Measurements from ENCODE around the gene IFIT2.
"Not testable (repeated sequence)": the region's sequence is repeated elsewhere in the genome, so short reads cannot be mapped to it uniquely, and the experiment has no call there.

The IFIT2 gene

DNA sequence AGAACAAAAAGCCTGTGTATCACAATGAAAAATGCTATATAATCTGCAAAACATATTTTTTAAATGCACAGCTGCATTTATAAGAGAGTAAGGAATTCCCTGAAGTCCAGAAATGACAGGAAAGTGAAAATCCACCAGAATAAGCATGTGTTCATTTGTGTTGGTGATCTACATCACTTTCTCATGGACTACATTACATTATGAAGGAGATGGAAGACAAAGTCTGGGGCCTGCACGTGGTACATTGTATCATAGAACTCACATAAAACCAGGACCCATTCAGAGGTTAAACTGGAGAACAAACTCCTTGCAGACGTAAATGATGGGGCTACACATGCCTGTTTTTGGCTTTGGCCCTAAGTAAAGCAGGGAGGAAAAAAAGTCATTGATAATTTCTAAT lies 42.3 kb downstream of the IFIT2 start:
- H3K4me3 ChIP-seq (ENCODE audit: insufficient read length, low read depth), result no peak overlapping the region
- no peak for DNase-seq (ENCODE audit: low read depth, low spot score)
- H3K36me3 ChIP-seq (ENCODE audit: insufficient read depth, insufficient read length, low read length), result no peaks in the 10 kb centered on the region
- H3K27me3 ChIP-seq (ENCODE audit: insufficient read depth, insufficient read length), result no peaks in the 10 kb centered on the region
- H3K4me1 ChIP-seq (ENCODE audit: insufficient read depth, insufficient read length), result no peaks in the 10 kb centered on the region
- H3K9me3 ChIP-seq (ENCODE audit: insufficient read depth, low read length), result no peaks in the 10 kb centered on the region
- TF ChIP-seq YY1 (IDR thresholded peaks at IDR 0.05; ENCODE audit: insufficient read depth, insufficient read length) (no peak), SUZ12 (IDR thresholded peaks at IDR 0.05; ENCODE audit: extremely low read depth, insufficient read depth, insufficient read length) (no peak), ZNF274 (IDR thresholded peaks at IDR 0.05; ENCODE audit: low read depth, low read length) (no peak)
- no peak overlapping the region for H3K9ac ChIP-seq (ENCODE audit: insufficient read length, low read depth)

DNA sequence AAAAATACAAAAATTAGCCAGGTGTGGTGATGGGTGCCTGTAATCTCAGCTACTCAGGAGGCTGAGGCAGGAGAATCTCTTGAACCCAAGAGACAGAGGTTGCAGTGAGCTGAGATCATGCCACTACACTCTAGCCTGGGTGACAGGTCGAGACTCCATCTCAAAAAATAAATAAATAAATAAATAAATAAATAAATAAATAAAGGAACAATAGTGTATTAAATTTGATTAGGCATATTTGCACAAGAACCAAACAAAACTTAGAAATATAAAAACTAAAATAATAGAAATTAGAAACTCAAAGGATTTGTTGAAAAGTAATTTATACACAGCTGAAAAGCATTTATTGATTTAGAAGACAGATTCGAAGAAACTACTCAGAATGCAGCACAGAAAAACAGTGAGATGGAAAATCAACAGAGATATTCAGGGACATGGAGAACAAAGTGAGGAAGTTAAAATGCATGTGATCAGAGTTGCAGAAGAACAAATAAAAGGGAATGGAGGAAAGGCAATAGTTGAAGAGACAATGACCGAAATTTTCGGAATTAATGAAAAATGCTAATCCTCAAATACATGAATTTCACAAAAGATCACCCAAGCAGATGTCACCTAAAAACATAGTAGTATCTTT lies 43.6 kb downstream of the IFIT2 start:
- H3K27me3 ChIP-seq (ENCODE audit: insufficient read depth, insufficient read length), result no peaks in the 10 kb centered on the region
- DNase-seq (ENCODE audit: low read depth, low spot score), result no peak
- H3K36me3 ChIP-seq (ENCODE audit: insufficient read depth, insufficient read length, low read length), result no peaks in the 10 kb centered on the region
- H3K4me1 ChIP-seq (ENCODE audit: insufficient read depth, insufficient read length), result no peaks in the 10 kb centered on the region
- TF ChIP-seq YY1 (IDR thresholded peaks at IDR 0.05; ENCODE audit: insufficient read depth, insufficient read length), result no peak
- TF ChIP-seq SUZ12 (IDR thresholded peaks at IDR 0.05; ENCODE audit: extremely low read depth, insufficient read depth, insufficient read length), result no peak
- TF ChIP-seq ZNF274 (IDR thresholded peaks at IDR 0.05; ENCODE audit: low read depth, low read length), result no peak
- H3K9ac ChIP-seq (ENCODE audit: insufficient read length, low read depth), result no peak overlapping the region
- no peaks in the 10 kb centered on the region for H3K9me3 ChIP-seq (ENCODE audit: insufficient read depth, low read length)
- H3K4me3 ChIP-seq (ENCODE audit: insufficient read length, low read depth), result no peak overlapping the region

GRCh38 chr10:89346405-89347254 lies 44.8 kb downstream of the IFIT2 start:
- no peaks in the 10 kb centered on the region for H3K36me3 ChIP-seq (ENCODE audit: insufficient read depth, insufficient read length, low read length)
- no peak overlapping the region for H3K9ac ChIP-seq (ENCODE audit: insufficient read length, low read depth)
- no peak overlapping the region for H3K4me3 ChIP-seq (ENCODE audit: insufficient read length, low read depth)
- no peaks in the 10 kb centered on the region for H3K27me3 ChIP-seq (ENCODE audit: insufficient read depth, insufficient read length)
- TF ChIP-seq YY1 (IDR thresholded peaks at IDR 0.05; ENCODE audit: insufficient read depth, insufficient read length) (no peak), ZNF274 (IDR thresholded peaks at IDR 0.05; ENCODE audit: low read depth, low read length) (no peak), SUZ12 (IDR thresholded peaks at IDR 0.05; ENCODE audit: extremely low read depth, insufficient read depth, insufficient read length) (no peak)
- no peaks in the 10 kb centered on the region for H3K9me3 ChIP-seq (ENCODE audit: insufficient read depth, low read length)
- H3K4me1 ChIP-seq (ENCODE audit: insufficient read depth, insufficient read length), result no peaks in the 10 kb centered on the region
- peak; percentile 32 for DNase-seq (ENCODE audit: low read depth, low spot score)

DNA sequence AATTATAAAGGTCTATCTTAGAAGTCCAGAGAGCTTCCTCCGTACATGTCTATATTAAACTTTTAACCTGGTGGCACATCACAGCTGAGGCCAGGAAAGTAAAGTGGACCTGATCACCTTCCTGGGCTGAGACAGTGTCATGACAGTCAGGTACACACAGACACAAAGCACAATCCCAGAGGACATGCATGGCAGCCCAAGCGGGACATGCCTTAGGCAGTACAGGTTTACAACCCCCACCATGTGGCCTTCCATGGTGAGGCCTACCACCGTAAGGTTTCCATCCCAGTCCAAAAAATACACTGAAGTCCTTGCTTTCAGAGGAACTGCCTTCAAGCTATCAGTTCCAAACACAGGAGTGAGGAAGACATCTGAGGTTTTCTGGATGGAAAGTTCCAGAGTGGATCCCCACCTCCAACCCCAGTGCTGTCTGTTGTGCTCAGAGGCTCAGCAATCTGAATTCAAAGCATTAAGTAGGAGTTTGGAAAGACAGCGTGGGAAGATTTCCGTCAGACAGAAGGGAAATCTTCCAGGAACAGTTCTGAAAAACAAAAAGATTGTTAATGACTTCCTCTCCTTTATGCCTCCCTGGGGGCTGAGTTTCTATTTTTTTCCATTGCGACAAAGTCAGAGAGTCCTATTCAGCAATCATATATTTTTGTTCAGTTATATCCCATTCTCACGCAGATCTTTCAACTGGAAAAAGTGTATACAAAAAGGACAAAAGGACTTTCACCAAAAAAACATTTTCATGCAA lies 46.0 kb downstream of the IFIT2 start:
- no peaks in the 10 kb centered on the region for H3K9me3 ChIP-seq (ENCODE audit: insufficient read depth, low read length)
- no peaks in the 10 kb centered on the region for H3K4me1 ChIP-seq (ENCODE audit: insufficient read depth, insufficient read length)
- no peak for DNase-seq (ENCODE audit: low read depth, low spot score)
- H3K4me3 ChIP-seq (ENCODE audit: insufficient read length, low read depth), result no peak overlapping the region
- H3K27me3 ChIP-seq (ENCODE audit: insufficient read depth, insufficient read length), result no peaks in the 10 kb centered on the region
- no peak overlapping the region for H3K9ac ChIP-seq (ENCODE audit: insufficient read length, low read depth)
- H3K36me3 ChIP-seq (ENCODE audit: insufficient read depth, insufficient read length, low read length), result no peaks in the 10 kb centered on the region
- TF ChIP-seq YY1 (IDR thresholded peaks at IDR 0.05; ENCODE audit: insufficient read depth, insufficient read length), result no peak
- no peak for TF ChIP-seq SUZ12 (IDR thresholded peaks at IDR 0.05; ENCODE audit: extremely low read depth, insufficient read depth, insufficient read length)
- TF ChIP-seq ZNF274 (IDR thresholded peaks at IDR 0.05; ENCODE audit: low read depth, low read length), result no peak

GRCh38 chr10:89348481-89348880 lies 46.6 kb downstream of the IFIT2 start:
- Histone ChIP-seq H3K4me3 (ENCODE audit: insufficient read length, low read depth) (no peak overlapping the region), H3K36me3 (ENCODE audit: insufficient read depth, insufficient read length, low read length) (no peaks in the 10 kb centered on the region), H3K4me1 (ENCODE audit: insufficient read depth, insufficient read length) (no peaks in the 10 kb centered on the region), H3K9me3 (ENCODE audit: insufficient read depth, low read length) (no peaks in the 10 kb centered on the region), H3K27me3 (ENCODE audit: insufficient read depth, insufficient read length) (no peaks in the 10 kb centered on the region), H3K9ac (ENCODE audit: insufficient read length, low read depth) (no peak overlapping the region)
- DNase-seq (ENCODE audit: low read depth, low spot score), result no peak
- no peak for TF ChIP-seq ZNF274 (IDR thresholded peaks at IDR 0.05; ENCODE audit: low read depth, low read length)
- no peak for TF ChIP-seq SUZ12 (IDR thresholded peaks at IDR 0.05; ENCODE audit: extremely low read depth, insufficient read depth, insufficient read length)

- DNase-seq (ENCODE audit: low read depth, low spot score), result no peak
- no peak overlapping the region for H3K4me3 ChIP-seq (ENCODE audit: insufficient read length, low read depth)
- TF ChIP-seq ZNF274 (IDR thresholded peaks at IDR 0.05; ENCODE audit: low read depth, low read length) (no peak), YY1 (IDR thresholded peaks at IDR 0.05; ENCODE audit: insufficient read depth, insufficient read length) (no peak), SUZ12 (IDR thresholded peaks at IDR 0.05; ENCODE audit: extremely low read depth, insufficient read depth, insufficient read length) (no peak)
- H3K9me3 ChIP-seq (ENCODE audit: insufficient read depth, low read length), result no peaks in the 10 kb centered on the region
- H3K36me3 ChIP-seq (ENCODE audit: insufficient read depth, insufficient read length, low read length), result no peaks in the 10 kb centered on the region
- H3K27me3 ChIP-seq (ENCODE audit: insufficient read depth, insufficient read length), result no peaks in the 10 kb centered on the region
- no peaks in the 10 kb centered on the region for H3K4me1 ChIP-seq (ENCODE audit: insufficient read depth, insufficient read length)
- H3K9ac ChIP-seq (ENCODE audit: insufficient read length, low read depth), result no peak overlapping the region
Measured at GRCh38 chr10:89348975-89349374, 47.1 kb downstream of the IFIT2 start.

DNA sequence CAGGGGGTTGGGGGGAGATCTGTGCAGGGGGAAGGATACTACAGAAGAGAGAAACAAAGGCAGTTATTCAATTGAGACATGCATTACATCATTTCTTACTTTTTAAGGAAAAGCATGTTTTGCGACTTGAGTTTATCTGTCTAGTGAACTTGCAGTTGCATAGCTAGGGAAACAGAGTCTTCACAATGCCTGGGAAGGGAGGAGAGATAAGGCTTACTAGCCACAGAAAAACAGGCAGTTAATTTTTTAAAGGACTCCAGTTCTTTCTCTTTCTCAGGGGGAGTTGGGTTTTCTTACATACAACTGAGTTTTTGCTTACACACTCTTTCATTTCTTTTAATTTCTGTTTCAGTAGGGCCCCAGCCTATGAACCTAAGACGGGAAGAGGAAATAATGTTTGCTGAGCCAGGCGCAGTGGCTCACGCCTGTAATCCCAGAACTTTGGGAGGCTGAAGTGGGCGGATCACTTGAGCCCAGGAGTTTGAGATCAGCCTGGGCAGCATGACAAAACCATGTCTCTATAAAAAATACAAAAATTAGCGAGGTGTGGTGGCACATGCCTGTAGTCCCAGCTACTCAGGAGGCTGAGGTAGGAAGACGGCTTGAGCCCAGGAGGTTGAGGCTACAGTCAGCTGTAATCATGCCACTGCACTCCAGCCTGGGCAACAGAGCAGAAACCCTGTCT lies 48.9 kb downstream of the IFIT2 start:
- H3K9me3 ChIP-seq (ENCODE audit: insufficient read depth, low read length); H3K27me3 ChIP-seq (ENCODE audit: insufficient read depth, insufficient read length); H3K4me1 ChIP-seq (ENCODE audit: insufficient read depth, insufficient read length); H3K4me3 ChIP-seq (ENCODE audit: insufficient read length, low read depth); DNase-seq (ENCODE audit: low read depth, low spot score); H3K36me3 ChIP-seq (ENCODE audit: insufficient read depth, insufficient read length, low read length); H3K9ac ChIP-seq (ENCODE audit: insufficient read length, low read depth): not testable (repeated sequence)

Measured in NT2/D1 (cell line).